DOHH2 (cell line): ENCODE data around the gene TIMMDC1.

Experiments used
- CTCF ChIP-seq: fragments of 200-600 bp; sonication (generic); IDR thresholded peaks from one replicate; pipeline ENCODE4 v1.5.1; 2014; ENCODE audit warnings: antibody characterized with exemption, mild to moderate bottlenecking, low read depth, low read length; ENCODE audit not compliant: poor library complexity, severe bottlenecking
- EZH2phosphoT487 ChIP-seq: fragments of 200-600 bp; sonication (generic); IDR thresholded peaks from 2 replicates; pipeline ENCODE4 v1.6.1; 2017; ENCODE audit warnings: borderline replicate concordance, mild to moderate bottlenecking, antibody characterized with exemption, low read length, moderate library complexity, mixed read lengths

- TF ChIP-seq CTCF (no peak), EZH2phosphoT487 (no peak)
Observed at GRCh38 chr3:119517112-119517511, 18.8 kb downstream of the TIMMDC1 start.
